ENCODE measurements around the gene IL31.

DNA sequence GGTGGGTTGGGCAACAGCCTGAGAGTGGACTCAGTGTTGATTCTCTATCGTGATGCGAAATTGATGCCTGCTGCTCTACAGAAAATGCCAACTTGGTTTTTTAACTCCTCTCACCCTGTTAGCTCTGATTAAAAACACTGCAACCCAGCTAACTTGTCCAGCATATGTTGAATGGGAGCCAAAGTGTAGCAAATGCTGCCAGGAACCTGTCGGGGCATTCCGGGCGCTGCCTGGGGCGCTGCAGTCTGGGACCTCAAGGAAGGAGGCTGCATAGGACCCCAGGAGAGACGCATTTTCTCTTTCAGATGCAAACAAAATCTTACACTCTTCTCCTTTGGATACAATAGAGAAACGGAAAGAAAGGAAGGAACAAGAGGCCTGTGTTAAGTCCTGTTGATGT is 33.4 kb upstream of the IL31 start:
- TF ChIP-seq CTCF (IDR thresholded peaks at IDR 0.05; ENCODE audit: insufficient read depth, low read length, poor library complexity, severe bottlenecking) (no peak), EZH2phosphoT487 (conservative IDR thresholded peaks at IDR 0.05; ENCODE audit: low read length) (no peak)
